IMR-90 (cell line): ENCODE results near the gene GRM8.

ENCODE experiments used
- CEBPB ChIP-seq: IDR thresholded peaks from 2 replicates; pipeline ENCODE4 v1.6.1; 2012; ENCODE audit warnings: low read depth, low read length, improper control_type of control experiment
- CTCF ChIP-seq: conservative IDR thresholded peaks from 2 replicates; pipeline ENCODE4 v1.5.1; 2012; ENCODE audit warnings: mild to moderate bottlenecking, low read depth, low read length, improper control_type of control experiment
- FOS ChIP-seq: fragments of 150-350 bp; IDR thresholded peaks from 2 replicates; pipeline ENCODE4 v1.6.1; 2016; ENCODE audit warnings: low read depth, low read length
- MXI1 ChIP-seq: IDR thresholded peaks from 2 replicates; pipeline ENCODE4 v1.6.1; 2012; ENCODE audit warnings: low read depth, mild to moderate bottlenecking, low read length, moderate library complexity, borderline replicate concordance
- POLR2A ChIP-seq: IDR thresholded peaks from 2 replicates; pipeline ENCODE4 v1.6.1; 2012; ENCODE audit warnings: mild to moderate bottlenecking, low read depth, low read length
- USF2 ChIP-seq: fragments of 150-350 bp; IDR thresholded peaks from 2 replicates; pipeline ENCODE4 v1.6.1; 2017; ENCODE audit warnings: mild to moderate bottlenecking, antibody characterized with exemption, low read length, low read depth

GRCh38 chr7:127119517-127119916 is 133.2 kb downstream of the GRM8 start:
- no peak for TF ChIP-seq POLR2A
- no peak for TF ChIP-seq FOS
- TF ChIP-seq CTCF: no peak
- no peak for TF ChIP-seq CEBPB
- TF ChIP-seq MXI1: no peak
- TF ChIP-seq USF2: no peak
